CD4-positive, alpha-beta T cell treated with Interleukin-4 for 4 hours (primary cell): ENCODE measurements around the gene ANKEF1.
"Not testable (repeated sequence)": the region's sequence is repeated elsewhere in the genome, so short reads cannot be mapped to it uniquely, and the experiment has no call there.

Experiments used
- DNase-seq: peaks from one replicate; pipeline ENCODE4 v3.0.0-alpha.2; 2020

The ANKEF1 gene

DNA sequence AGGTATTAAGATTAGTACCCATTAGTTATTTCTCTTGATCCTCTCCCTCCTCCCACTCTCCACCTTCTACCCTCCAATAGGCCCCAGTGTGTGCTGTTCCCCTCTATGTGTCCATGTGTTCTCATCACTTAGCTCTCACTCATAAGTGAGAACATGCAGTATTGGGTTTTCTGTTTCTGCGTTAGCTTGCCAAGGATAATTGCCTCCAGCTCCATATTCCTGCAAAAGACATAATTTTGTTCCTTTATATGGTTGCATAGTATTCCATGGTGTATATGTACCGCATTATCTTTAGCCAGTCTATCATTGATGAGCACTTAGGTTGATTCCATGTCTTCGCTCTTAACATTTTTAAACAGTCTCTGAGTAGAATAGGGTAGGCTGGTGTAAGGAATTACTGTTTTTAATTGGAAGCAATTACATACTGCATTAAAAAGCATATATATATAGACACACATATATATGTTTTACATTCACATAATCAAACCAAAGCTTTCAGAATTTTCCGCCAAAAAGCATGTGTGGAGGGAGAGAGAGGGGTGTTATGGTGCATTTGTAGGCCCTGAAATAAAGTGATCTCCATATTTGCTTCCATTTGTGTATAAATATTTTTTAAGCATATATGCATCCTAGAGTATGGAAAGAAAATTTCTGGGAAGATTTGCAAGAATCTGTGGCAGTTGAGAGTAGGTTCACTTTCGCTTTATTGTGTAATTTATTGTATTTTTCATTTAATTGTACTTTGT, 709 bp upstream of the ANKEF1 start:
- DNase-seq, result no peak

DNA sequence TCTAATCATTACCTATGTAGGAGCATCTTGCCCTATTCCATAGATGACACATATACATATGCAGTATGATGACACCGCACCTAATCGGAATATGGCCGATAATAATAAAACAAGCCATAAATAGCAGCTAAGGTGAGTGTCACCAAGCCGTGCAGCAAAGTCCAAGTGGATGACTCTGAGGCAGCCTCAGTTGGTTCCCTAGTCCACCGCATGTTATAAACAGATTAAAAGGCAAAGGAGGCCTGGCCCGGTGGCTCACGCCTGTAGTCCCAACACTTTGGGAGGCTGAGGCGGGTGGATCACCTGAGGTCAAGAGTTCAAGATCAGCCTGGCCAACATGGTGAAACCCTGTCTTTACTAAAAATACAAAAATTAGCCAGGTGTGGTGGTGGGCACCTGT, 1.5 kb downstream of the ANKEF1 start:
- DNase-seq, result not testable (repeated sequence)

DNA sequence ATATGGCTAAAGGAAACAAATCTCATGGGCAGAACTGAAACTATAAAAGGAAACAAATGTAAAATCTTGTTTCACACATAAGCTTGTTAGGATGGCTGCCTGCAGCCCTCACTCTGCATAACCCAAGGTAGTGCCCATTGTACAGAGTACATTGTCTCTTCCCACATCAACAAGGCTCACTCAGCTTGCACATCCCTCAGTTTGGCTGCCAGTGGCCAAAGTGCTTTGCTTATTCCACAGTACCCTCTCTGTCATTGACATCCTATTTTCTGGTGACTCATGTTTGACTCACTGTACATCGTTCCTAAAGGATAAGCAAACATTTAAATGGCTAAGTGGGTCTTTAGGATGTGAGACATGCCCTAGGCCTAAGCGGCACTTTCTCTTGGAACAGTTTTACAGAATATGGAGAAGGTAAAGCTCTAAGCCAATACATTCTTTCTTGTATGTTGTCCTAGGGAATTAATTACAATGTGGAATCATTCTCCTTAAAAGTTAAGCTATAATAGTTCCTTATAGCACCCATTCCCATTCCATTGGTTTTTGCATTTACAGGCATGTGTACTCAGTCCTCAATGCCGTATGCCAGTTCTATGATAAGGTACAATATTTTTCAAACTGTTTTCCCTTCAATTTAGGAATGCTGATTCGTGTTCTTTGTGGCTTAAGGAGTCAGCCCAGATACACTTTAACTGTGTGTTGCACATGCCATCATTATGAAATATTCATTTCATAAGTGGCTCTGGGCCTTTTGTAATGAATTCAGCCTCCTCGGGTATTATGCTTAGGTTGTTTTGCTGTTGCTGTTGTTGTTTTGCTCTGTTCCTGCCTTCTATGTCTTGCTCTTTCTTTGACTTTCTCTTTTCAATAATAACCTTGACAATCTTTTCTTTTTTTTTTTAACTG, 5.5 kb downstream of the ANKEF1 start:
- DNase-seq, result no peak

DNA sequence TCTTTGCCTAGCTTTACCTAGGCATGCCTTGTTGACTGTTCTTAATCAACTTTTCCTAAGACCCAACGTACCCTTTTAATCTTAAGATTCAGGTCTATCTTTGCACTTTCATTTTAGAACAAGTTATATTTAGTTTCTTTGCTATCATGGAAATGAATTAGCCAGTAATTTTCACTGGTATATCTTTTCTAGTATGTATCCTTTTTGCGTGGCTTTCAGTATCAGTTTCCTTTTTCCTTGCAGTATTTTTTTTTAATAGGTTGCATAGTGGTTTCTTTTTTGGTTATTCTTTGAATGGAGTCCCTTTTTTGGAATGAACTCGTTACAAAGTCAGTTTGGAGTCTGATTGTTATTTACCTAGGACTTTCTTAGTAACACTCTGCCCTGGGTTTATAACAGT, 7.3 kb downstream of the ANKEF1 start:
- DNase-seq, result no peak

DNA sequence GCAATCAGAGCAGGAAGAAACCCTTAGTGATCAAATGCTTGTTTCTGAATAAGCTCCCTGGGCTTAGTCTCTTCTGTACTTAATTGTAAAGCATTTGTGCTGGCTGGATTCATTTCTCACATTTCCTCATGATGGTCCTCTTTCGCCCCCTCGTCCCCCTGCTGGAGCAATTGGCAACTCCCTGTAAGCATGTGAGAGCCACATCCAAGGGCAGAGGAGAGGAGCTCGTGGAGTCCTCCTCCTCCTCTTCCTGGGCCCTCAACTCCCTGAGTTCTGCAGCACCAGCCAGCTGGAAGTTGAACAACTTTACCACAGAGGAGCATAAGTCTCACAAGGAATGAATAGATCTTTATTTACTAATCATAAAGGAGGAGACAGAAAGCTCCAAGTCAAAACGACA, 12.6 kb downstream of the ANKEF1 start:
- DNase-seq, result no peak

DNA sequence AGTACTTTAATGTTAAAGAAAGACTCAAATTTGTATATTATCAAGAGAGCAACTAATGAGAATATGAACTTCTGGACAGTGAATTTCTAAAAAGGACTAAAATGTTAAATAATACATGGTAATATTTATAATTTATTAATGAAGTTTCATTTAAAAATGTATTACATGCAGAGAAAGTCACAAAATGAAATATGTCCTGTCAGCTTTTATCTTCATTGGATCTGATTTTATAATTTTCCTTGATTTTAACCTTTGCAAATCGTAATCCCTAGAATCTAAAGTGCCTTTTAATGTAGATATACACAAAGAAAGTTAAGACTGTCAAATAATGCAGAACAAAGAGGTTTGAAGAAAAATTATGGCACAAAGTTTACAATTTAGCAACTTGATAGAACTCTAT, 16.4 kb downstream of the ANKEF1 start:
- DNase-seq, result no peak

DNA sequence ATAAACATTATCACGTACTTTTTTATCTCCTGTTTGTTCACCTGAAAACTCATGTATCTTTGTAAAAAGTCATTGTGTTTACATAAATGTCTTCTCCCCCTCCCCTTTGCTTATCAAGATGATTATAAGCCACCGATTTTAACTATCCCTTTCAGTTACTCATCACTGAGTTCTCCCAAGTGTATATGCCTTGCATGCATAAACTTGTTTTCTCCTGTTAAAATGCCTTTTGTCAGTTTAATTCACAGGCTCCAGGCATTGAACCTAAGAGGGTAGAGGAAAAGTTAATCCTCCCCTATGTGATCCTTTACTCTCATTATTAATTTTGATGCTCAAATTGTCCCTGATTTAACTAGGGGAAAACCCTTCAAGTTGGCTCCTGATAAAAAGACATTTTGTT, 24.2 kb downstream of the ANKEF1 start:
- DNase-seq, result no peak

DNA sequence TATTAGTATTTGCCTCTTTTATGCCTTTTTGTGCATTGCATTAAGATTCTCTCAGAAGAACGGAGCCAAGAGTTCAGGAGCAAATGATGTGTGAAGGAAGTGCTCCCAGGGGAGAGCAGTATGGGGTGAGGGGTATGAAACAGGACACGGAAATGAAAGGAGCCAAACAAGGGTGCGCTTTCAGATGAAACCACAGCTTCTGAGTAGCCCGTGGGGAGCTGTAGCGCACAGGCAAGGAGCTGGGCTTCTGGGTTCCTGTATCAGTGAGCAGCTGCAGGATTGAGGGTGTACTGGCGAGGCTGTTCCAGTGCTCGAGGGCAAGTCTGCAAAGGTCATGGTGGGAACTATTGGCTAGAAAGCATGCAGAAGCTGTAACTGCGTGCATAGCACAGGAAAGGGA, 25.4 kb downstream of the ANKEF1 start:
- no peak for DNase-seq

DNA sequence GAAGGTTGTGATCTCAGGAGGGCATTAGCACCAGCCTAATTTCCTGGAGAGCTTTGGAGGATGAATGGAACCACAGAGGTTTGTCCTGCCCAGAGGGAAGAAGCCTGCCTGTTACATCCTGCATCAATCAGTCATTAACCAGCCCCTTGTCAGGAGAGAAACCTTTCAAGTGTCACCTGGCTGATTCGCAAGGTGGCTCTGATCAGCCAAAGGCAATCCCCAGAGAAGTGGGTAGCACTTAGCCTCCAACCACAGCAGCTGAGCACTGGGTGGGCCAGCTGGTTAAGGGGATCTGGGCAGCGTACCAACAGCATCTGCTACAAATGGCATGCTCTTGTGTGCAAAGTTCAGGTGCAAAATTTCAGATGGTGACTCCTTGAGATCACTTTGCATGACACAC, 26.9 kb downstream of the ANKEF1 start:
- DNase-seq, result no peak

DNA sequence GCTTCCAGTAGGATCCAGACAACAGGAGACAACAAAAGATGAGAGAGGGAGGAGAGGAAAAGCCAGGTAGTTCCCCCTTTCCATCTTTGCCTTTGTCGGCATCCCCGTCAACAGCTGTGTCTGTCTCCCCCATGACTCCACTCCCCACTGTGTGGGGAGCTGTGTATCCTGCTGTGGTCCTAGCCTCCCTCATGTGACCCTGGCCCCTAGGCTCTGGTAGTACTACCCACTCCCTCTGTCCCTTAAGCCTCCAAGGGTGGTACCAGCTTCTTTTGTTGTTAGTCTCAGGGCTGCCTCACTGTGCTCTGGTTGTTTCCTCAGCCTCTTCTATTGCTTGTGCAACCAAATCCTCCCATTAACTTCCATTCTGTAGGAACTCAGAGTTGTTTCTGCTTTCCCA, 28.7 kb downstream of the ANKEF1 start:
- no peak for DNase-seq

DNA sequence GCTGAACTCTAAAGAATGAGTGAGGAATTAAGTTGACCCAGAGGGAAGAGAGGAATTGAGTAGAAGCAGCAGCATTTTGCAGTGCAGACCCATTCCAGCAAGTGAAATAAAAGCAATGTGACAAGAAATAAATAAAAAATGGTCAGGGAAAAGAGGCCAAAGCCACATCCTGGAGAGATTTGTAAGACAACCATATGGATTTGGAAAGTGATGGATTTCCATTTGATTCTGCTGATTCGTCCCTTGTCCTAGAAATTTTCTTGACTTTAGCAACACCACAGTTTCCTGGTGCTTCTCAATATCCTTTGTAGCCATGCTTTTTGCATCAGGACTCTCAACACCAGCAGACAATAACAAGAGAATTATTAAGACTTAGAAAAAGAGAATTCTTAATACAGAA, 29.8 kb downstream of the ANKEF1 start:
- no peak for DNase-seq

DNA sequence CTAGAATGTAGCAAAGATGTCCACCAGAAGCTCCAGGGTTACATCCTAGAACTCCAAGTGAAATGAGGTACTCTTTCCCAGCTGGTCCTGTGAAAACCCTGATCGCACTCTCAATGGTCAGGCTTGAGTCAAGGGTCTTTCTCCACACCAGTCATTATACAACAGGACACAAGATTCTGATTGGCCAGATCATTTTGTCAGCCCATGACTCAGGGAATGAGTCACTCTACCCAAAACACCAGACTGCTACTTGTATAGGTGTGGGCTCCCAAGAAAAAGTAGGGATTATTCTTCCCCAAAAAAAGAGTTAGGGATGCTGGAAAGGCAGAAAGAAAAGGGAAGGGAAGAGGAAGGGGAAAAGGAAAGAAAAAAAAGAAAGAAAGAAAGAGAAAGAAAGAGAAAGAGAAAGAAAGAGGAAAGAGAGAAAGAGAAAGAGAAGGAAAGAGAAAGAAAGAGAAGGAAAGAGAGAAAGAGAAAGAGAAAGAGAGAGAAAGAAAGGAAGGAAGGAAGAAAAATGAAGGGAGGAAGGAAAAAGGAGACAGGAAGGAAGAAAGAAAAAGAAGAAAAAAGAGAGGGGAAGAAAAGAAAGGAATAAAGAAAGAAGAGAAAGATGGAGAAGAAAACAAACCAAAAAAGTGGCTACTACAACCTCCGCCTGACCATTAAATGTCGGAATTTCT, 30.5 kb downstream of the ANKEF1 start:
- DNase-seq, result no peak

DNA sequence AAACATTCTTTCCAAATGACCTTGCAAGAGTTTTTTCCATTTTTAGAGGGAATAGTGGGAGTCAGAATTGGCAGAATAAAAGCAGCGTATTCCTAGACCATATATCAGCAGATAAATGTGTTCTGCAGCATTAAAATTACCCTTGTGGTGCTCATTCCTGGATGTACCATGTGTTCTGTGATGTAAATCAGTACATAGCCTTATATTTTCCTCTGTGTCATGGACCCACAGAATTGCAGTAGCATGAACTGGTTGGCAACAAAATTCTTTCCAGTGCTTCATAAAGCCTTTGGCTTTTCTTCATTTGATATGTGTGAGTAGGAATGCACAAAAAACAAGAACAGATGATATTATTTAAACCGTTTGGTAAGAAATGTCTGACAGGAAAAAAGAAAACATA, 32.5 kb downstream of the ANKEF1 start:
- no peak for DNase-seq

DNA sequence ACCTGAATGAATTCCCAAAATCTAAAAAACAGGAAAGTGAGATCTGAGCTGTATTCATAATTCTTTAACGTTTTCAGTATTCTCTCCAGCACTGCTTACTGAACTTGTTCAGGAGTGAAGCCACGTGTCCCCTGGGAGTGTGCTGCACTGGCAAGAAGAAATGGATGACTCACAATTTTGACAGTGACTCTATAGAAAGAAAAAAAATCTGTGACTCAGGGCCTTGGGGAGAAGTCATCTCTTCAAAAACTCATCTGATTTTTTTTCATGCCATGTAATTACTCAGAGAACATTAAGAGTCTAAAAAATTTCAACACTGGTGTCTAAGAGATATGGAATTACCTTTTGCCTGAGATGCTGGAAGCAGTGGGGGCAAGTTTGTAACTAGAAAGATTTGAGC, 39.7 kb downstream of the ANKEF1 start:
- no peak for DNase-seq

DNA sequence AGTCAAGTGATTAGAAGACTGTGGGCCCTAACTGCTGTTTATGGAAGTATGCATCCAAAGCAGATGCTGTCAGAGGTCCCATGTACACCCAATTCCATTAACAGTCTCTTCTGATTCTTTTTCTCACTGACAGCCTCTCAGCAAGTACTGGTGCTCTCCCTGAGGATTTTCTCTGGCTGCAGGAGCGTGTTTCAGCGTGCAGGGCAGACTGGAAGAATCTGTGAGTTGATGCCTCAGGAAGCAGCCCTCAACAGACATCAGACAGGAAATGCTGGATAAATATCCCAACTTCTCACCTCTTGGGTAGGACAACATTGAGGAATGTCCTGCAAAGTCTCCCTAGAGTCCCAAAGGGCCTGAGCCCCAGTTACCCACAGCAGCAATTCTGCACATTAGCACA, 40.8 kb downstream of the ANKEF1 start:
- DNase-seq, result no peak

DNA sequence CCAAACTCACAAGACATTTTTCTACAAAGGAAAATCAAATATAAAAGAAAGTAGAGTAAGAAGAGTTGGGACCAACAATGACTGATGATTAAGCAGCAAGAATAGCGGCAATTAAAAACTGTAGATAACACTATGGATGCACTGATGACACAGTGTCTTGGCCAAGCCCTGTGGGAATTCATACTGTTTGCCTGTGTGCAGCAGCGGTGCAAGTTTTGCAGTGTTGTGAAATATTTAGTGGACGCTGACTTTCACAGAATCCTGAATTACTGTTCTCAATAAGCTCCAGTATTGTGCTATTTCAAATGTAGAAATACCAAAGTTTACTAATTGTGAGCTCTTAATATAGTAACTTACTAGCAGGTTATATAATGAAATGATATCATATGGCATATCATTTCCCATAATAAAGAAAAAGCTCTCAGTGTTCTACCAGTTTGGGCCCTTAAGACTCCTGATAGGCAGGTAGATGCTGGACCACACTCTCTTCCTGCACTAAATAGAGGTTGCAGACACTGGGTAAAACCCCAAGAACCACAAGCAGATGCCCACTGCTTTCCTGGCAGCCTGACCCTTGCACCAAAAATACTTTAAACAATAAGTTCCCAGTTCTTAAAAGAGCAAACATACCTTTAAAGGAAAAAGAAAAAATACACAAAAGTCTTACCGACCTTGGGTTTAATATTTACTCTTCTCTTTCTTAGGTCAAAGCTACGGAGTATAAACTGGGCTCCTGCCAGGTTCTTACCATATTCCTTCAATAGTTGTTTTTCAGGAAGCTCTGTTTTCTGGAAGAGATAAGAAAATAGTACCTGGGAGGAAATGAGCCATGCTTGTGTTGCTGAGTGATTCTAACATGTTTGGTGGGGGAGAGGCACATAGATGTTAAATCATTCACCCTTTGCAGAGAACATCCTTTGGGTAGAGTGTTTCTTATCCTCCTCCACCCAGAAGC, 41.6 kb downstream of the ANKEF1 start:
- DNase-seq, result no peak

DNA sequence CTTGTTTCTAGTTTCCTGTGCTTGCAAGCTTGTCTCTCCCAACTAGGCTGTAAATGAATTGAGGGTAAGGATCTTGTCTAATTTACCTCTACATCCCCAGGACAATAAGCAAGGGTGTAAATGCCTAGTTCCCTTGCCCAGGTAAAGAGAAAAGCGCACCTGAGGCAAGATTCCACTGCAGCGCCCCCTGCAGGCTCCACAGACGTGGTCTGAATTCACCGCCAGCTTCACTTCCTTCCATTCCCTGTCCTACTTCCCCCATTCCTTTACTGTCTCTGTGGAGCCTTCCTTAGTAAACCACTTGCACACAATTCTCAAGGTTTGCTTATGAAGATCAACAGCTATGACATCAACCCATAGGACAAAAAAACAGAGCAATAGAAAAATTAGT, 42.3 kb downstream of the ANKEF1 start:
- DNase-seq, result no peak

DNA sequence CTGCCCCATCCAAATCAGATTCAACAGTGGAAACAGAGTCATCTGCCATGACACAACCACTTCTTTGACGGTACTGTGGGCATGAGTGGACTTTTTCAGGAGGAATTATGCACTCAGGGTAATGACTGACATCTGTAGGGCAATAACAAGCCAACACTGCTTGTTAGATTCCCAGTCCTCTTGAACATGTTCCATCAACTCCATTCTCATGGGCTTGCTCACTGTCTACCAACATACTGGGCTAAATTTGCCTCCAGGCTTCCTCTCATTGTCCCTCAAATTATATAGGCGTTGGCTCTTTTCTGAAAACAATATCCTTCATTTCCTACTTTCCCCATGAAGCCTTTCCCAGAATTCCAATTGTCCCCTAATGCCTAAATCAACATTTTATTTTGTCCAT, 43.1 kb downstream of the ANKEF1 start:
- DNase-seq, result no peak

DNA sequence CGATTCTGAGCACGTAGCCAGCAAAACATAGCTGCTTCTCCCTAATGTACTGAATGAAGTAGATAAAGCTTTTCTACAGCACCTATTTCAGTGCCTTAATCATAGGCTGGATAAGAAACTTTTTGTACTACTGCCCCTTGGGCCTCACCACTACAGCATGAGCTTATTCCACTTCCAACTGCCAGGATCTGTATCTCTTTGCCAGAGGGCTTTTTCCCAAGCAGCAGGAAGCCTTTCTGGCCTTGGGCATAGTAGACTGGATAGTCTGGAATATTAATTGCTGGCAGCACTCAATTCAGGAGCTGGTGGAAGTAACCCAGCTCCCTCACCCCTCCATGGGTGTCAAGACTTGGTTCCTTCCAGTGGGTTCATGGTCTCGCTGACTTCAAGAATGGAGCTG, 43.6 kb downstream of the ANKEF1 start:
- DNase-seq, result no peak

DNA sequence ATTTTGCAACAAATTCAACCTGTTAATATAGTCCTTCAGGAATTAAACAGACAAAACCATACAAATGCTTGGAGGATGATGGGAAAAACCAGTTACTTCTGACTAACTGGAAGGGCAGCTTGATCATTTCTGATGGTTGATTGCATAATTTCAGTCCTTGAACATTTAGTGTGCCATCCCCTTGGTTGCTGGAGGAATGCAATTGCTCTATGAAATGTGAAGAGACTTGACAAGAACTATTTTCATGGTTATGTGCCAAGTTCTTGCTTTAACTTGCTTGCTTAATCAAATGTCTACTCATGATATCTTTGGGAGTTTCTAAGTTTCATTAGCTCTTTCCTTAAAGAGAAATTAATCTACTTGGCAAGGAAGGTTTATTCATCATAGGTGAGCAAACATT, 45.2 kb downstream of the ANKEF1 start:
- DNase-seq, result no peak

DNA sequence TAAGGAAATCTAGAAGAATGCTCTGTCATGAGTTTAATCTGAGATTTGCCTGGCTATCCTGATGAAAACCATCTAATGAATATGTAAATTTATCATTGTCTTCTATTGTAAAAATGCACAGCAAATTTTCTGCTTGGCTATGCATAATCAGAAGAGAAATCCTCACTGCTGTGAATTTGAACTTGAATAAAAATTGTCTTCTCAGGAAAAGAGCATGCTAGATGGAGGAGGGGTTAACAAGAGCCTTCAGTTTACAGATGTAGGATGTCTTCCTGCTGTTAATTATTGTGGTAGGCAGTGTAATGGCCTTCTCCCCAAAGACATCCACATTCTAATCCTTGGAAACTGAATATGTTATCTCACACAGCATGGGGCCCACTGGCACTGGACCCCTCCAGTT, 45.8 kb downstream of the ANKEF1 start:
- no peak for DNase-seq

DNA sequence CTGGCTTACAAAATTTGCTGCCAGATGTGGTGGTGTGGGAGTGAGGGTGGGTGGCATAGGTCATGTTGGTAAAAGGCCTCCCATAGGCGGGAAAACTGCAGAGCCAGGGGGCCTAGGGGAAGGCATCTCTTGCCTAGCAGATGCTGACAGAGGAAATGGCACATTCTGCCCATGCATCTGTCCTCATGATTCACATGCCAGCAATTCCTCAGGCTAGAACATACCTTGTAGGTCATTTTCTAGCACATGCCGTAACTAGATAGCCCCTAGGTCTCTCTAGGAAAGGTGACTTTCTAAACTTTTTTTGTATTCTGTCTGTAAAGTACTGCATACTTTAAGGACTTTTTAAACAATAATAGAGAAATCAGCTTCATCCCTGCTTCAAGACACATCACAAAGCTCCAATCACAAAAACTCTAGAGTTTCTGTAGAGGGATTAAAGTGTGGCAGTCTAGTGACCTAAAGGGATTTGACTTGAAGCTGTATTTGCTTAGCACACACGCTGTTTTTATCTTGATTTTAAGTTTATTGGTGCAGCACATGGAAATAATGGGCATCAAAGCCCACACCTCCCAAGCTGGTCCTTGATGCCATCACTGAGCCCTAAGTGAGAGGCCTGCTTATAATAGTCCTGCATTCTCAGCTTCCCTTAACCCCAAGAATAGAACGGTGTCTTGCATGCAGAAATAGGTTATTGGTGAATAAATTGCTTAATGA, 55.2 kb downstream of the ANKEF1 start:
- DNase-seq, result no peak
